ENCODE data around the gene RFWD3.

GRCh38 chr16:74649839-74650504 lies 16.7 kb downstream of the RFWD3 start:
- TF ChIP-seq POLR2A (IDR thresholded peaks at IDR 0.05): no peak
- TF ChIP-seq, protein P1, sequence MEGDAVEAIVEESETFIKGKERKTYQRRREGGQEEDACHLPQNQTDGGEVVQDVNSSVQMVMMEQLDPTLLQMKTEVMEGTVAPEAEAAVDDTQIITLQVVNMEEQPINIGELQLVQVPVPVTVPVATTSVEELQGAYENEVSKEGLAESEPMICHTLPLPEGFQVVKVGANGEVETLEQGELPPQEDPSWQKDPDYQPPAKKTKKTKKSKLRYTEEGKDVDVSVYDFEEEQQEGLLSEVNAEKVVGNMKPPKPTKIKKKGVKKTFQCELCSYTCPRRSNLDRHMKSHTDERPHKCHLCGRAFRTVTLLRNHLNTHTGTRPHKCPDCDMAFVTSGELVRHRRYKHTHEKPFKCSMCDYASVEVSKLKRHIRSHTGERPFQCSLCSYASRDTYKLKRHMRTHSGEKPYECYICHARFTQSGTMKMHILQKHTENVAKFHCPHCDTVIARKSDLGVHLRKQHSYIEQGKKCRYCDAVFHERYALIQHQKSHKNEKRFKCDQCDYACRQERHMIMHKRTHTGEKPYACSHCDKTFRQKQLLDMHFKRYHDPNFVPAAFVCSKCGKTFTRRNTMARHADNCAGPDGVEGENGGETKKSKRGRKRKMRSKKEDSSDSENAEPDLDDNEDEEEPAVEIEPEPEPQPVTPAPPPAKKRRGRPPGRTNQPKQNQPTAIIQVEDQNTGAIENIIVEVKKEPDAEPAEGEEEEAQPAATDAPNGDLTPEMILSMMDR (IDR thresholded peaks at IDR 0.05): no peak
- TF ChIP-seq POLR2AphosphoS5 (IDR thresholded peaks at IDR 0.05): no peak
- TF ChIP-seq EP300 (IDR thresholded peaks at IDR 0.05): no peak

Data from stomach (tissue), 4 donors.